GM21423 (cell line): Measurements from ENCODE around the gene WDR88.

Experiments
- ATAC-seq: cut with Tn5 transposase; IDR thresholded peaks from one replicate; pipeline ENCODE4 v1.9.1; 2021; ENCODE audit warnings: mild to moderate bottlenecking, moderate library complexity; ENCODE audit not compliant: unreplicated experiment

Gene WDR88

GRCh38 chr19:33132021-33132420 lies at the start of gene WDR88:
Gene WDR88 (plus strand): TSS chr19:33132114. CDS start chr19:33132170, 56 bp downstream.
- no peak for ATAC-seq

- ATAC-seq = no peak
Measured at GRCh38 chr19:33085570-33086128, 46.3 kb upstream of the WDR88 start.

- ATAC-seq = no peak
Measured at GRCh38 chr19:33086955-33087354, 45.0 kb upstream of the WDR88 start.

GRCh38 chr19:33089010-33089409 lies 42.9 kb upstream of the WDR88 start:
- no peak for ATAC-seq

GRCh38 chr19:33090179-33090578 lies 41.7 kb upstream of the WDR88 start:
- no peak for ATAC-seq

- ATAC-seq = no peak
Measured at GRCh38 chr19:33093420-33094210, 38.3 kb upstream of the WDR88 start.

- no peak for ATAC-seq
Measured at GRCh38 chr19:33094436-33095067, 37.4 kb upstream of the WDR88 start.

- ATAC-seq = no peak
Measured at GRCh38 chr19:33096005-33096404, 35.9 kb upstream of the WDR88 start.

- no peak for ATAC-seq
Measured at GRCh38 chr19:33098055-33098534, 33.8 kb upstream of the WDR88 start.

- no peak for ATAC-seq
Measured at GRCh38 chr19:33100894-33101644, 30.8 kb upstream of the WDR88 start.

GRCh38 chr19:33102893-33103292 lies 29.0 kb upstream of the WDR88 start:
- ATAC-seq = no peak

GRCh38 chr19:33108161-33108560 lies 23.8 kb upstream of the WDR88 start:
- no peak for ATAC-seq

- no peak for ATAC-seq
Measured at GRCh38 chr19:33110137-33110910, 21.6 kb upstream of the WDR88 start.

- ATAC-seq = no peak
Measured at GRCh38 chr19:33111587-33111986, 20.3 kb upstream of the WDR88 start.

GRCh38 chr19:33114312-33114711 lies 17.6 kb upstream of the WDR88 start:
- ATAC-seq = no peak

- no peak for ATAC-seq
Measured at GRCh38 chr19:33117501-33117900, 14.4 kb upstream of the WDR88 start.

- no peak for ATAC-seq
Measured at GRCh38 chr19:33118643-33119042, 13.3 kb upstream of the WDR88 start.

- ATAC-seq = no peak
Measured at GRCh38 chr19:33124207-33125098, 7.5 kb upstream of the WDR88 start.

- no peak for ATAC-seq
Measured at GRCh38 chr19:33125929-33126388, 6.0 kb upstream of the WDR88 start.
